ENCODE results near the gene RAE1. TPM values are rescaled to one million over a fixed set of nuclear protein-coding genes. Genes with fewer than 3 reads are reported as not detected.

The RAE1 gene
- total and polyA plus RNA-seq, 9 donors, result 13.9 to 46.1 (median 20.4) TPM

GRCh38 chr20:57381596-57382503 is 30.8 kb downstream of the RAE1 start:
- H3K4me1 ChIP-seq (ENCODE audit: insufficient read depth), result no peaks in the 10 kb centered on the region
- DNase-seq, result peak; percentile 71 to 91 (median 88)
- H3K27me3 ChIP-seq, result no peaks in the 10 kb centered on the region
- TF ChIP-seq, protein P1, sequence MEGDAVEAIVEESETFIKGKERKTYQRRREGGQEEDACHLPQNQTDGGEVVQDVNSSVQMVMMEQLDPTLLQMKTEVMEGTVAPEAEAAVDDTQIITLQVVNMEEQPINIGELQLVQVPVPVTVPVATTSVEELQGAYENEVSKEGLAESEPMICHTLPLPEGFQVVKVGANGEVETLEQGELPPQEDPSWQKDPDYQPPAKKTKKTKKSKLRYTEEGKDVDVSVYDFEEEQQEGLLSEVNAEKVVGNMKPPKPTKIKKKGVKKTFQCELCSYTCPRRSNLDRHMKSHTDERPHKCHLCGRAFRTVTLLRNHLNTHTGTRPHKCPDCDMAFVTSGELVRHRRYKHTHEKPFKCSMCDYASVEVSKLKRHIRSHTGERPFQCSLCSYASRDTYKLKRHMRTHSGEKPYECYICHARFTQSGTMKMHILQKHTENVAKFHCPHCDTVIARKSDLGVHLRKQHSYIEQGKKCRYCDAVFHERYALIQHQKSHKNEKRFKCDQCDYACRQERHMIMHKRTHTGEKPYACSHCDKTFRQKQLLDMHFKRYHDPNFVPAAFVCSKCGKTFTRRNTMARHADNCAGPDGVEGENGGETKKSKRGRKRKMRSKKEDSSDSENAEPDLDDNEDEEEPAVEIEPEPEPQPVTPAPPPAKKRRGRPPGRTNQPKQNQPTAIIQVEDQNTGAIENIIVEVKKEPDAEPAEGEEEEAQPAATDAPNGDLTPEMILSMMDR (IDR thresholded peaks at IDR 0.05), result peak; percentile 78 to 89 (median 87)
- no peak for TF ChIP-seq POLR2A (IDR thresholded peaks at IDR 0.05)
- no peak for TF ChIP-seq EP300 (IDR thresholded peaks at IDR 0.05)
- intact Hi-C loops (cut with DNase I), result loop anchor here (2.0 to 10.0 kb wide), 5 partner anchors 113 to 823 kb away; no protein-coding TSS in a partner anchor
- no peaks in the 10 kb centered on the region for H3K36me3 ChIP-seq
- WGBS, 3 donors, result 40 to 49% (median 45%) methylated on average over 20 of the region's 20 CpGs
- H3K27ac ChIP-seq, result no peak overlapping the region
- H3K9me3 ChIP-seq, result no peaks in the 10 kb centered on the region
- H3K4me3 ChIP-seq, result no peak overlapping the region

DNA sequence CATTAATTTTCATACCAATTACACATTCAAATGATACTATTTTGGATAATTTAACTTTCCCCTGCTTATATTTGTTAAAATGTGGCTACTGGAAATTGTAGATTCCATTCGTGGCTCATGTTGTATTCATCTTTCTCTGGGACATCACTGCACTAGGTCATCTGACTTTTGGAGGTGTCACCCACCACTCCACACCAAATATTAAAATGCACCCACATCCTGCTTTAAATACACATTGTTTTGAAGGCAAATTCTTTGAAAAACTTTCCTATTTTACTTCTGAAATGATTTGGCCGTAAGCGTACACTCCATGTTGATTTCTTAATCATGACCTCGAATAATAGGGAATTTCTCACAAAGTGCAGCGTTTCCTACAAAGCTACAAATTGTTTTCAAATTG is 31.5 kb downstream of the RAE1 start:
- Histone ChIP-seq H3K27ac (no peak overlapping the region), H3K4me1 (ENCODE audit: insufficient read depth) (no peaks in the 10 kb centered on the region), H3K9me3 (no peaks in the 10 kb centered on the region), H3K4me3 (no peak overlapping the region), H3K27me3 (no peaks in the 10 kb centered on the region), H3K36me3 (no peaks in the 10 kb centered on the region)
- no peak for DNase-seq
- WGBS, 3 donors, result 89 to 92% (median 90%) methylated on average over 5 of the region's 5 CpGs
- no peak for TF ChIP-seq EP300 (IDR thresholded peaks at IDR 0.05)
- TF ChIP-seq, protein P1 (IDR thresholded peaks at IDR 0.05), result no peak
- TF ChIP-seq POLR2A (IDR thresholded peaks at IDR 0.05), result no peak
- intact Hi-C loops (cut with DNase I), result loop anchor here (2.0 to 10.0 kb wide), 4 partner anchors 112 to 822 kb away; no protein-coding TSS in a partner anchor

GRCh38 chr20:57383447-57384347 is 32.6 kb downstream of the RAE1 start:
- H3K4me3 ChIP-seq, result no peak overlapping the region
- WGBS, 3 donors, result 84 to 85% (median 84%) methylated on average over 20 of the region's 20 CpGs
- intact Hi-C loops (cut with DNase I), result loop anchor here (2.0 to 10.0 kb wide), 4 partner anchors 111 to 821 kb away; no protein-coding TSS in a partner anchor
- TF ChIP-seq, protein P1 (IDR thresholded peaks at IDR 0.05), result no peak
- TF ChIP-seq POLR2A (IDR thresholded peaks at IDR 0.05) (no peak), EP300 (IDR thresholded peaks at IDR 0.05) (no peak)
- H3K4me1 ChIP-seq (ENCODE audit: insufficient read depth), result no peaks in the 10 kb centered on the region
- DNase-seq, result peak in 1 of 5 donors; percentile 8
- H3K36me3 ChIP-seq, result no peaks in the 10 kb centered on the region
- H3K27ac ChIP-seq, result no peak overlapping the region
- H3K27me3 ChIP-seq, result no peaks in the 10 kb centered on the region
- H3K9me3 ChIP-seq, result no peaks in the 10 kb centered on the region

GRCh38 chr20:57384486-57384885 is 33.4 kb downstream of the RAE1 start:
- Histone ChIP-seq H3K27me3 (no peaks in the 10 kb centered on the region), H3K36me3 (no peaks in the 10 kb centered on the region), H3K27ac (no peak overlapping the region), H3K9me3 (no peaks in the 10 kb centered on the region), H3K4me3 (no peak overlapping the region), H3K4me1 (ENCODE audit: insufficient read depth) (no peaks in the 10 kb centered on the region)
- DNase-seq, result peak in 1 of 5 donors; percentile 14
- TF ChIP-seq, protein P1 (IDR thresholded peaks at IDR 0.05), result no peak
- TF ChIP-seq POLR2A (IDR thresholded peaks at IDR 0.05), result no peak
- no peak for TF ChIP-seq EP300 (IDR thresholded peaks at IDR 0.05)
- intact Hi-C loops (cut with DNase I), result loop anchor here in 3 of 4 donors (5.0 to 10.0 kb wide), 3 partner anchors 113 to 820 kb away; no protein-coding TSS in a partner anchor
- 89 to 97% (median 92%) methylated on average over 8 of the region's 8 CpGs for WGBS, 3 donors
